ENCODE results near the gene RORB.
A peak's percentile ranks its signal among the peaks of the same experiment; 100 is the strongest.

Gene RORB

GRCh38 chr9:74534841-74535240 lies 37.7 kb downstream of the RORB start:
- DNase-seq (no peak), ATAC-seq (no peak)
- Mint-ChIP-seq H3K27me3 (no peaks in the 10 kb centered on the region), H3K4me3 (no peak overlapping the region), H3K9me3 (no peaks in the 10 kb centered on the region), H3K4me1 (no peaks in the 10 kb centered on the region), H3K27ac (no peak overlapping the region)

- H3K4me1 Mint-ChIP-seq = no peaks in the 10 kb centered on the region
- H3K27me3 Mint-ChIP-seq = no peaks in the 10 kb centered on the region
- H3K27ac Mint-ChIP-seq = no peak overlapping the region
- peaks cover 0 to 4% of the 10 kb centered on the region in 2 donors for H3K9me3 Mint-ChIP-seq
- DNase-seq = no peak
- ATAC-seq = no peak
- H3K4me3 Mint-ChIP-seq = no peak overlapping the region
Measured at GRCh38 chr9:74543145-74543544, 46.0 kb downstream of the RORB start.

- no peak overlapping the region for H3K4me3 Mint-ChIP-seq
- ATAC-seq (no peak), DNase-seq (no peak)
- no peak overlapping the region for H3K27ac Mint-ChIP-seq
- H3K27me3 Mint-ChIP-seq = peaks cover 6% of the 10 kb centered on the region
- peaks cover 0 to 4% of the 10 kb centered on the region in 2 donors for H3K9me3 Mint-ChIP-seq
- no peaks in the 10 kb centered on the region for H3K4me1 Mint-ChIP-seq
Measured at GRCh38 chr9:74551266-74551665, 54.1 kb downstream of the RORB start.

GRCh38 chr9:74554751-74555419 lies 57.8 kb downstream of the RORB start:
- no peak overlapping the region for H3K27ac Mint-ChIP-seq
- H3K4me3 Mint-ChIP-seq = no peak overlapping the region
- DNase-seq (no peak), ATAC-seq (no peak)
- no peaks in the 10 kb centered on the region for H3K9me3 Mint-ChIP-seq
- H3K4me1 Mint-ChIP-seq = peaks cover 8% of the 10 kb centered on the region
- H3K27me3 Mint-ChIP-seq = peaks cover 6% of the 10 kb centered on the region

GRCh38 chr9:74555565-74555964 lies 58.4 kb downstream of the RORB start:
- no peak overlapping the region for H3K4me3 Mint-ChIP-seq
- H3K27ac Mint-ChIP-seq = no peak overlapping the region
- no peaks in the 10 kb centered on the region for H3K9me3 Mint-ChIP-seq
- ATAC-seq = no peak
- DNase-seq = no peak
- peaks cover 8% of the 10 kb centered on the region for H3K4me1 Mint-ChIP-seq
- peaks cover 6% of the 10 kb centered on the region for H3K27me3 Mint-ChIP-seq

- H3K27ac Mint-ChIP-seq = no peak overlapping the region
- peak; percentile 42 for ATAC-seq
- no peaks in the 10 kb centered on the region for H3K9me3 Mint-ChIP-seq
- H3K27me3 Mint-ChIP-seq = peaks cover 6% of the 10 kb centered on the region
- peaks cover 8% of the 10 kb centered on the region for H3K4me1 Mint-ChIP-seq
- H3K4me3 Mint-ChIP-seq = no peak overlapping the region
- DNase-seq = no peak
Measured at GRCh38 chr9:74556685-74557084, 59.5 kb downstream of the RORB start.

- Mint-ChIP-seq H3K27ac (no peak overlapping the region), H3K27me3 (peaks cover 6% of the 10 kb centered on the region), H3K4me1 (peaks cover 8% of the 10 kb centered on the region), H3K4me3 (no peak overlapping the region), H3K9me3 (no peaks in the 10 kb centered on the region)
- DNase-seq (no peak), ATAC-seq (no peak)
Measured at GRCh38 chr9:74557571-74557970, 60.4 kb downstream of the RORB start.

- Mint-ChIP-seq H3K27ac (no peak overlapping the region), H3K27me3 (peaks cover 6% of the 10 kb centered on the region), H3K9me3 (no peaks in the 10 kb centered on the region), H3K4me1 (no peaks in the 10 kb centered on the region), H3K4me3 (no peak overlapping the region)
- ATAC-seq (no peak), DNase-seq (no peak)
Measured at GRCh38 chr9:74562611-74563010, 65.5 kb downstream of the RORB start.

GRCh38 chr9:74570879-74571512 lies 73.9 kb downstream of the RORB start:
- Mint-ChIP-seq H3K27ac (no peak overlapping the region), H3K4me1 (no peaks in the 10 kb centered on the region), H3K27me3 (peaks cover under 1% of the 10 kb centered on the region), H3K9me3 (no peaks in the 10 kb centered on the region), H3K4me3 (no peak overlapping the region)
- ATAC-seq (no peak), DNase-seq (peak in 1 of 2 donors; percentile 8)

- no peak for ATAC-seq
- H3K9me3 Mint-ChIP-seq = no peaks in the 10 kb centered on the region
- H3K27ac Mint-ChIP-seq = no peak overlapping the region
- no peak overlapping the region for H3K4me3 Mint-ChIP-seq
- DNase-seq = no peak
- H3K27me3 Mint-ChIP-seq = no peaks in the 10 kb centered on the region
- no peaks in the 10 kb centered on the region for H3K4me1 Mint-ChIP-seq
Measured at GRCh38 chr9:74573640-74574191, 76.6 kb downstream of the RORB start.

GRCh38 chr9:74576176-74576575 lies 79.0 kb downstream of the RORB start:
- no peaks in the 10 kb centered on the region for H3K9me3 Mint-ChIP-seq
- DNase-seq (no peak), ATAC-seq (no peak)
- no peaks in the 10 kb centered on the region for H3K4me1 Mint-ChIP-seq
- no peak overlapping the region for H3K4me3 Mint-ChIP-seq
- H3K27me3 Mint-ChIP-seq = no peaks in the 10 kb centered on the region
- no peak overlapping the region for H3K27ac Mint-ChIP-seq

- DNase-seq (no peak), ATAC-seq (no peak)
- H3K27me3 Mint-ChIP-seq = no peaks in the 10 kb centered on the region
- H3K27ac Mint-ChIP-seq = no peak overlapping the region
- no peaks in the 10 kb centered on the region for H3K4me1 Mint-ChIP-seq
- no peaks in the 10 kb centered on the region for H3K9me3 Mint-ChIP-seq
- no peak overlapping the region for H3K4me3 Mint-ChIP-seq
Measured at GRCh38 chr9:74577956-74578355, 80.8 kb downstream of the RORB start.

- H3K27me3 Mint-ChIP-seq = no peaks in the 10 kb centered on the region
- no peak for DNase-seq
- ATAC-seq = no peak
- no peaks in the 10 kb centered on the region for H3K9me3 Mint-ChIP-seq
- no peak overlapping the region for H3K4me3 Mint-ChIP-seq
- H3K4me1 Mint-ChIP-seq = no peaks in the 10 kb centered on the region
- no peak overlapping the region for H3K27ac Mint-ChIP-seq
Measured at GRCh38 chr9:74589576-74589975, 92.4 kb downstream of the RORB start.

GRCh38 chr9:74595286-74595685 lies 98.2 kb downstream of the RORB start:
- Mint-ChIP-seq H3K4me3 (no peak overlapping the region), H3K27ac (no peak overlapping the region), H3K27me3 (no peaks in the 10 kb centered on the region), H3K9me3 (no peaks in the 10 kb centered on the region), H3K4me1 (no peaks in the 10 kb centered on the region)
- no peak for DNase-seq
- ATAC-seq = no peak

- no peak overlapping the region for H3K27ac Mint-ChIP-seq
- H3K4me1 Mint-ChIP-seq = no peaks in the 10 kb centered on the region
- no peak overlapping the region for H3K4me3 Mint-ChIP-seq
- ATAC-seq (no peak), DNase-seq (no peak)
- H3K27me3 Mint-ChIP-seq = no peaks in the 10 kb centered on the region
- H3K9me3 Mint-ChIP-seq = no peaks in the 10 kb centered on the region
Measured at GRCh38 chr9:74598874-74599273, 101.7 kb downstream of the RORB start.

GRCh38 chr9:74609671-74610405 lies 112.7 kb downstream of the RORB start:
- DNase-seq = no peak
- no peak overlapping the region for H3K27ac Mint-ChIP-seq

More at GRCh38 chr9:74609671-74610405, 112.7 kb downstream of the RORB start:
- ATAC-seq = no peak
- Mint-ChIP-seq H3K27me3 (no peaks in the 10 kb centered on the region), H3K9me3 (no peaks in the 10 kb centered on the region), H3K4me1 (no peaks in the 10 kb centered on the region), H3K4me3 (no peak overlapping the region)

All from stimulated activated naive CD8-positive, alpha-beta T cell treated with anti-CD3 and anti-CD28 coated beads, Interleukin-15, amount 100 ng/mL, for 72 hours (primary cell).